ENCODE measurements around the gene SMIM20.

GRCh38 chr4:25903900-25904747 is 9.9 kb upstream of the SMIM20 start:
- TF ChIP-seq GATA2 (IDR thresholded peaks at IDR 0.05; ENCODE audit: low read depth, low read length): no peak
- TF ChIP-seq GATA3 (IDR thresholded peaks at IDR 0.05; ENCODE audit: low read depth, low read length): no peak

Measured in SH-SY5Y (cell line).